SK-N-SH (cell line): ENCODE results near the gene FRS3. TPM values are rescaled to one million over a fixed set of nuclear protein-coding genes. Genes with fewer than 3 reads are reported as not detected.
A peak's percentile ranks its signal among the peaks of the same experiment; 100 is the strongest.

ENCODE experiments used
- CTCF ChIA-PET: fragments of 300-600, 350-600 bp; formaldehyde crosslinking; extraction: SDS; loops from one replicate; lab custom pipeline; 2021; lab: Yijun Ruan, JAX
- POLR2A ChIA-PET: fragments of 350-600 bp; sonication (Branson Sonifier 250); formaldehyde crosslinking; extraction: SDS; loops from one replicate; lab custom pipeline; 2020; ENCODE audit warnings: antibody characterized with exemption, inconsistent platforms; lab: Yijun Ruan, JAX
- DNase-seq: peaks from one replicate; pipeline ENCODE4 v3.0.0; 2012
- H2AFZ ChIP-seq: fragments of 200-600 bp; sonication (generic); 2 replicates; pipeline ENCODE4 v1.8.1; 2016; ENCODE audit warnings: antibody characterized with exemption, mild to moderate bottlenecking, low read depth
- H3F3A ChIP-seq: fragments of 200-600 bp; sonication (generic); replicated peaks from 2 replicates; pipeline ENCODE3; 2016; ENCODE audit warnings: antibody characterized with exemption, mild to moderate bottlenecking; ENCODE audit not compliant: insufficient read depth
- H3K27ac ChIP-seq, 2 experiments: fragments of 200-500 bp in 1 of 2; fragments of 200-600 bp in 1 of 2; sonication (Bioruptor generic) in 1 of 2; sonication (generic), shearing (Covaris generic) in 1 of 2; 2 replicates each; pipeline versions ENCODE4 v1.5.1 to v1.6.1; 2014 to 2016; ENCODE audit warnings: low read depth in 2 of 2, inconsistent platforms in 1 of 2, low read length in 1 of 2, mild to moderate bottlenecking in 1 of 2, mixed read lengths in 1 of 2
- H3K27me3 ChIP-seq: fragments of 200-600 bp; sonication (generic), shearing (Covaris generic); 2 replicates; pipeline ENCODE4 v1.6.1; 2016; ENCODE audit warnings: mixed run types; ENCODE audit not compliant: insufficient read depth
- H3K36me3 ChIP-seq, 2 experiments: fragments of 200-500 bp in 1 of 2; fragments of 200-600 bp in 1 of 2; sonication (Bioruptor generic) in 1 of 2; sonication (generic) in 1 of 2; replicated peaks in 1 of 2; 2 replicates each; pipeline versions ENCODE3 to v1.5.1; 2014 to 2016; ENCODE audit warnings: low read length in 1 of 2, mild to moderate bottlenecking in 1 of 2; ENCODE audit not compliant: insufficient read depth in 2 of 2, control insufficient read depth in 1 of 2
- H3K4me1 ChIP-seq, 2 experiments: fragments of 200-500 bp in 1 of 2; fragments of 200-600 bp in 1 of 2; sonication (Bioruptor generic) in 1 of 2; sonication (generic), shearing (Covaris generic) in 1 of 2; 2 replicates each; pipeline versions ENCODE4 v1.5.1 to v1.6.1; 2014 to 2016; ENCODE audit warnings: low read depth in 1 of 2, low read length in 1 of 2, mixed run types in 1 of 2; ENCODE audit not compliant: insufficient read depth in 2 of 2, control insufficient read depth in 1 of 2
- H3K4me2 ChIP-seq: fragments of 200-600 bp; sonication (generic), shearing (Covaris generic); 2 replicates; pipeline ENCODE4 v1.6.1; 2017; ENCODE audit warnings: mixed run types
- H3K4me3 ChIP-seq, 2 experiments: fragments of 200-500 bp in 1 of 2; fragments of 200-600 bp in 1 of 2; sonication (Bioruptor generic) in 1 of 2; sonication (generic), shearing (Covaris generic) in 1 of 2; 2 replicates each; pipeline versions ENCODE4 v1.5.1 to v1.8.1; 2014 to 2016; ENCODE audit warnings: low read depth in 2 of 2, inconsistent platforms in 1 of 2, low read length in 1 of 2, mild to moderate bottlenecking in 1 of 2, mixed read lengths in 1 of 2, moderate library complexity in 1 of 2
- H3K79me2 ChIP-seq: fragments of 200-600 bp; sonication (generic); 2 replicates; pipeline ENCODE4 v1.8.1; 2017; ENCODE audit warnings: mild to moderate bottlenecking; ENCODE audit not compliant: insufficient read depth
- H3K9ac ChIP-seq: fragments of 200-600 bp; sonication (generic); 2 replicates; pipeline ENCODE4 v1.6.1; 2017; ENCODE audit warnings: mixed run types
- H3K9me2 ChIP-seq: fragments of 200-600 bp; sonication (generic); 2 replicates; pipeline ENCODE4 v1.6.1; 2017; ENCODE audit warnings: mixed run types
- H3K9me3 ChIP-seq: fragments of 200-600 bp; sonication (generic); 2 replicates; pipeline ENCODE4 v1.6.1; 2017; ENCODE audit warnings: mixed run types, mild to moderate bottlenecking, moderate library complexity
- H4K20me1 ChIP-seq: fragments of 200-600 bp; sonication (generic); 2 replicates; pipeline ENCODE4 v1.6.1; 2017; ENCODE audit warnings: mild to moderate bottlenecking, mixed run types; ENCODE audit not compliant: insufficient read depth
- EP300 ChIP-seq, 2 experiments: IDR thresholded peaks; 2 replicates each; pipeline versions ENCODE4 v1.4.0 to v1.6.1; 2012; ENCODE audit warnings: borderline replicate concordance in 1 of 2, low read depth in 1 of 2, low read length in 1 of 2
- EZH2phosphoT487 ChIP-seq: fragments of 200-600 bp; sonication (generic); IDR thresholded peaks from 2 replicates; pipeline ENCODE4 v1.6.1; 2017; ENCODE audit warnings: low read depth, mixed run types, mild to moderate bottlenecking, antibody characterized with exemption, moderate library complexity, borderline replicate concordance
- FOXM1 ChIP-seq: IDR thresholded peaks from 2 replicates; pipeline ENCODE4 v1.4.0; 2012; ENCODE audit warnings: low read depth, mild to moderate bottlenecking
- GABPA ChIP-seq: IDR thresholded peaks from 2 replicates; pipeline ENCODE4 v1.4.0; 2012; ENCODE audit warnings: low read depth, mild to moderate bottlenecking
- GATA2 ChIP-seq: sonication (generic); formaldehyde crosslinking; IDR thresholded peaks from 2 replicates; pipeline ENCODE4 v1.5.0; 2020; ENCODE audit warnings: mild to moderate bottlenecking, missing genetic modification reagents
- IRF3 ChIP-seq: fragments of 150-350 bp; IDR thresholded peaks from 2 replicates; pipeline ENCODE4 v1.6.1; 2016; ENCODE audit warnings: mild to moderate bottlenecking, low read depth, low read length
- MAX ChIP-seq: IDR thresholded peaks from 2 replicates; pipeline ENCODE4 v1.4.0; 2012; ENCODE audit warnings: low read depth
- MXI1 ChIP-seq: IDR thresholded peaks from 2 replicates; pipeline ENCODE4 v1.6.1; 2012; ENCODE audit warnings: mild to moderate bottlenecking, low read depth, low read length, improper control_type of control experiment
- NFIC ChIP-seq: IDR thresholded peaks from 2 replicates; pipeline ENCODE4 v1.4.0; 2012; ENCODE audit warnings: borderline replicate concordance
- RAD21 ChIP-seq: IDR thresholded peaks from 2 replicates; pipeline ENCODE4 v1.6.1; 2012; ENCODE audit warnings: mild to moderate bottlenecking, low read length
- RCOR1 ChIP-seq: fragments of 150-350 bp; IDR thresholded peaks from 2 replicates; pipeline ENCODE4 v1.6.1; 2017; ENCODE audit warnings: antibody characterized with exemption, low read length
- RFX5 ChIP-seq: IDR thresholded peaks from 2 replicates; pipeline ENCODE4 v1.6.1; 2012; ENCODE audit warnings: mild to moderate bottlenecking, improper control_type of control experiment, low read length
- RXRA ChIP-seq: IDR thresholded peaks from 2 replicates; pipeline ENCODE4 v1.4.0; 2012; ENCODE audit warnings: low read depth, mild to moderate bottlenecking, borderline replicate concordance
- SMC3 ChIP-seq: IDR thresholded peaks from 2 replicates; pipeline ENCODE4 v1.6.1; 2012; ENCODE audit warnings: low read depth, low read length, improper control_type of control experiment
- TAF1 ChIP-seq: IDR thresholded peaks from 2 replicates; pipeline ENCODE4 v1.6.1; 2012; ENCODE audit warnings: low read depth, mild to moderate bottlenecking, low read length, moderate library complexity, borderline replicate concordance
- USF2 ChIP-seq: fragments of 150-350 bp; IDR thresholded peaks from 2 replicates; pipeline ENCODE4 v1.6.1; 2017; ENCODE audit warnings: antibody characterized with exemption, low read length, low read depth, borderline replicate concordance
- YY1 ChIP-seq: IDR thresholded peaks from 2 replicates; pipeline ENCODE4 v1.4.0; 2012; ENCODE audit warnings: low read depth, mild to moderate bottlenecking
- ZBTB33 ChIP-seq: IDR thresholded peaks from 2 replicates; pipeline ENCODE4 v1.4.0; 2012; ENCODE audit warnings: low read depth, borderline replicate concordance
- WGBS: methylation state at CpG from one replicate; pipeline ENCODE4 v1.1.6; 2017; ENCODE audit warnings: low lambda C conversion rate; 5-methylcytosine and 5-hydroxymethylcytosine counted together
- polyA plus RNA-seq, 3 experiments: library from polyadenylated mRNA; depleted of rRNA; stranded (reverse); fragments of >200 nt; gene quantifications; 2 replicates each; pipeline ENCODE4 v1.2.3, GENCODE V29; 2012

Gene FRS3
- polyA plus RNA-seq, 1 of the 3 experiments (the other 2 are of a cell fraction), result 8.6 TPM

- Histone ChIP-seq H3F3A (peaks cover 39% of the 10 kb centered on the region), H3K4me1 (peaks cover 9 to 17% of the 10 kb centered on the region in 2 experiments; a peak in 2 of 4 replicates), H3K4me3 (no peak overlapping the region), H3K27ac (no peak overlapping the region; a peak in 1 of 4 replicates), H3K27me3 (no peaks in the 10 kb centered on the region), H3K4me2 (no peak overlapping the region), H4K20me1 (no peaks in the 10 kb centered on the region), H2AFZ (no peak overlapping the region), H3K9ac (no peak overlapping the region), H3K9me3 (no peaks in the 10 kb centered on the region), H3K79me2 (peaks cover 26% of the 10 kb centered on the region), H3K36me3 (peaks cover 31 to 55% of the 10 kb centered on the region in 2 experiments), H3K9me2 (no peaks in the 10 kb centered on the region)
- no peak for DNase-seq
- 94% methylated on average over 1 of the region's 1 CpG for WGBS
- TF ChIP-seq YY1 (no peak), RFX5 (no peak), NFIC (no peak), GATA2 (CRISPR knock-in tag) (no peak), RCOR1 (no peak), EP300 (IDR thresholded peaks at IDR 0.05; ENCODE audit: borderline replicate concordance in 1 of 2, low read depth in 1 of 2, low read length in 1 of 2) (no peak), IRF3 (no peak)
- POLR2A ChIA-PET, result interaction anchor here (1.2 kb wide), 1 partner anchor 57 kb away, joined by 3 read pairs; no protein-coding TSS in a partner anchor
- CTCF ChIA-PET, result interaction anchor here (0.8 to 2.2 kb wide), 6 partner anchors 11 to 254 kb away, joined by 3 to 10 read pairs (median 4); no protein-coding TSS in a partner anchor
Measured at GRCh38 chr6:41790045-41790444, 10.3 kb upstream of the FRS3 start.

- ChIA-PET CTCF (interaction anchor here (1.3 to 3.9 kb wide), 2 partner anchors 12 to 150 kb away, joined by 3 to 41 read pairs; no protein-coding TSS in a partner anchor), POLR2A (no interaction called here)
- Histone ChIP-seq H3K79me2 (peaks cover 26% of the 10 kb centered on the region), H3K27ac (no peak overlapping the region), H3K9ac (no peak overlapping the region), H2AFZ (no peak overlapping the region), H3K4me2 (peak overlapping the region; percentile 92; the same call in 1 of the 2 replicates), H3K9me3 (no peaks in the 10 kb centered on the region), H3K36me3 (peaks cover 31 to 50% of the 10 kb centered on the region in 2 experiments), H3K9me2 (no peaks in the 10 kb centered on the region), H3K27me3 (no peaks in the 10 kb centered on the region), H3K4me3 (no peak overlapping the region), H4K20me1 (no peaks in the 10 kb centered on the region), H3K4me1 (peaks cover 9 to 17% of the 10 kb centered on the region in 2 experiments; a peak in 2 of 4 replicates), H3F3A (peaks cover 37% of the 10 kb centered on the region)
- 93% methylated on average over 3 of the region's 3 CpGs for WGBS
- no peak for DNase-seq
- TF ChIP-seq TAF1, result no peak
- TF ChIP-seq RCOR1, result no peak
- TF ChIP-seq GATA2 (CRISPR knock-in tag), result no peak
- TF ChIP-seq ZBTB33, result no peak
- TF ChIP-seq GABPA, result no peak
- no peak for TF ChIP-seq NFIC
- no peak for TF ChIP-seq RAD21
- no peak for TF ChIP-seq MXI1
- TF ChIP-seq MAX, result no peak
- TF ChIP-seq USF2, result no peak
- no peak for TF ChIP-seq RFX5
- TF ChIP-seq EZH2phosphoT487, result no peak
- TF ChIP-seq FOXM1, result no peak
- no peak for TF ChIP-seq RXRA
- TF ChIP-seq SMC3, result no peak
Measured at GRCh38 chr6:41789390-41789724, 9.7 kb upstream of the FRS3 start.
